ENCODE results near the gene IQCE. TPM values are rescaled to one million over a fixed set of nuclear protein-coding genes. Genes with fewer than 3 reads are reported as not detected.
"Not testable (repeated sequence)": the region's sequence is repeated elsewhere in the genome, so short reads cannot be mapped to it uniquely, and the experiment has no call there.

Gene IQCE
- total and polyA plus RNA-seq, 2 experiments from 2014 or later: 11.8 to 13.3 TPM

GRCh38 chr7:2607122-2607922 is 48.5 kb downstream of the IQCE start:
- no peak for DNase-seq (ENCODE audit: low spot score)
- H2AFZ ChIP-seq: no peak overlapping the region
- WGBS (ENCODE audit: low lambda C conversion rate, missing lambda C conversion rate): 74% methylated on average over 26 of the region's 26 CpGs
- no peaks in the 10 kb centered on the region for H4K20me1 ChIP-seq (ENCODE audit: insufficient read depth, poor library complexity, severe bottlenecking)
- peak overlapping the region; percentile 20 for H3K27ac ChIP-seq
- H3K36me3 ChIP-seq (replicated peaks; ENCODE audit: insufficient read depth, low read depth): no peaks in the 10 kb centered on the region
- H3K9me2 ChIP-seq (replicated peaks; ENCODE audit: insufficient read depth): no peaks in the 10 kb centered on the region
- H3K4me3 ChIP-seq: no peak overlapping the region
- H3K9me3 ChIP-seq (ENCODE audit: low read depth): no peaks in the 10 kb centered on the region
- H3K4me1 ChIP-seq (ENCODE audit: insufficient read depth): peaks cover 5% of the 10 kb centered on the region
- no peaks in the 10 kb centered on the region for H3K27me3 ChIP-seq
- no peak overlapping the region for H3K4me2 ChIP-seq
- TF ChIP-seq CTCF (IDR thresholded peaks at IDR 0.05; ENCODE audit: poor library complexity) (no peak), EZH2phosphoT487 (IDR thresholded peaks at IDR 0.05; ENCODE audit: low read depth, severe bottlenecking, unreplicated experiment) (no peak)
- H3K79me2 ChIP-seq: no peaks in the 10 kb centered on the region

GRCh38 chr7:2607923-2608904 is 49.4 kb downstream of the IQCE start:
- no peak overlapping the region for H3K4me2 ChIP-seq
- no peak for DNase-seq (ENCODE audit: low spot score)
- H3K27me3 ChIP-seq: no peaks in the 10 kb centered on the region
- TF ChIP-seq EZH2 (IDR thresholded peaks at IDR 0.05; ENCODE audit: borderline replicate concordance): no peak
- TF ChIP-seq EZH2phosphoT487 (IDR thresholded peaks at IDR 0.05; ENCODE audit: low read depth, severe bottlenecking, unreplicated experiment): no peak
- TF ChIP-seq CTCF (IDR thresholded peaks at IDR 0.05; ENCODE audit: poor library complexity): no peak
- H3K79me2 ChIP-seq: no peaks in the 10 kb centered on the region
- H4K20me1 ChIP-seq (ENCODE audit: insufficient read depth, poor library complexity, severe bottlenecking): no peaks in the 10 kb centered on the region
- H3K4me1 ChIP-seq (ENCODE audit: insufficient read depth): peaks cover 7% of the 10 kb centered on the region
- WGBS (ENCODE audit: low lambda C conversion rate, missing lambda C conversion rate): 89% methylated on average over 37 of the region's 37 CpGs
- H3K4me3 ChIP-seq: no peak overlapping the region
- no peaks in the 10 kb centered on the region for H3K36me3 ChIP-seq (replicated peaks; ENCODE audit: insufficient read depth, low read depth)
- no peak overlapping the region for H2AFZ ChIP-seq
- H3K9me2 ChIP-seq (replicated peaks; ENCODE audit: insufficient read depth): no peaks in the 10 kb centered on the region
- H3K9me3 ChIP-seq (ENCODE audit: low read depth): no peaks in the 10 kb centered on the region
- no peak overlapping the region for H3K27ac ChIP-seq

- H3K4me1 ChIP-seq (ENCODE audit: insufficient read depth): peaks cover 15% of the 10 kb centered on the region
- no peak overlapping the region for H3K4me3 ChIP-seq
- H3K79me2 ChIP-seq: no peaks in the 10 kb centered on the region
- H2AFZ ChIP-seq: no peak overlapping the region
- no peaks in the 10 kb centered on the region for H3K36me3 ChIP-seq (replicated peaks; ENCODE audit: insufficient read depth, low read depth)
- DNase-seq (ENCODE audit: low spot score): peak; percentile 37
- 71% methylated on average over 14 of the region's 14 CpGs for WGBS (ENCODE audit: low lambda C conversion rate, missing lambda C conversion rate)
- no peak overlapping the region for H3K4me2 ChIP-seq
- H3K27ac ChIP-seq: no peak overlapping the region
- H3K27me3 ChIP-seq: no peaks in the 10 kb centered on the region
- TF ChIP-seq CTCF (IDR thresholded peaks at IDR 0.05; ENCODE audit: poor library complexity) (peak; percentile 40), EZH2 (IDR thresholded peaks at IDR 0.05; ENCODE audit: borderline replicate concordance) (no peak)
- no peaks in the 10 kb centered on the region for H4K20me1 ChIP-seq (ENCODE audit: insufficient read depth, poor library complexity, severe bottlenecking)
- H3K9me3 ChIP-seq (ENCODE audit: low read depth): no peaks in the 10 kb centered on the region
- H3K9me2 ChIP-seq (replicated peaks; ENCODE audit: insufficient read depth): no peaks in the 10 kb centered on the region
Observed at GRCh38 chr7:2608921-2609411, 50.2 kb downstream of the IQCE start.

- H3K9me2 ChIP-seq (replicated peaks; ENCODE audit: insufficient read depth); H2AFZ ChIP-seq; H3K4me2 ChIP-seq; H3K79me2 ChIP-seq; H3K27ac ChIP-seq; DNase-seq (ENCODE audit: low spot score); H3K27me3 ChIP-seq; H3K36me3 ChIP-seq (replicated peaks; ENCODE audit: insufficient read depth, low read depth); H3K4me3 ChIP-seq; H3K9me3 ChIP-seq (ENCODE audit: low read depth); H4K20me1 ChIP-seq (ENCODE audit: insufficient read depth, poor library complexity, severe bottlenecking): not testable (repeated sequence)
- 89% methylated on average over 6 of the region's 6 CpGs for WGBS (ENCODE audit: low lambda C conversion rate, missing lambda C conversion rate)
- peaks cover 20% of the 10 kb centered on the region for H3K4me1 ChIP-seq (ENCODE audit: insufficient read depth)
Observed at GRCh38 chr7:2609646-2610045, 50.9 kb downstream of the IQCE start.
